GM13976 (cell line): Measurements from ENCODE around the gene AMPD1.

ENCODE experiments used
- DNase-seq: peaks from one replicate; pipeline ENCODE4 v3.0.0; 2012; ENCODE audit warnings: low spot score
- in situ Hi-C: fragments of 300-500 bp; cut with MboI; formaldehyde crosslinking; loops from one replicate; pipeline ENCODE4 v1.12.0; 2022; ENCODE audit warnings: low sequenced_read_pairs, mixed read lengths, inconsistent platforms; ENCODE audit not compliant: unreplicated experiment
- TF ChIP-seq, protein P1 (sequence below): IDR thresholded peaks from 2 replicates; pipeline ENCODE4 v1.5.1; 2012; ENCODE audit warnings: borderline replicate concordance, mild to moderate bottlenecking; ENCODE audit not compliant: insufficient read depth; ENCODE audit errors: extremely low read depth, missing control alignments, control extremely low read depth

AMPD1 gene

GRCh38 chr1:114671939-114672275 lies 23.4 kb downstream of the AMPD1 start:
- TF ChIP-seq, protein P1, sequence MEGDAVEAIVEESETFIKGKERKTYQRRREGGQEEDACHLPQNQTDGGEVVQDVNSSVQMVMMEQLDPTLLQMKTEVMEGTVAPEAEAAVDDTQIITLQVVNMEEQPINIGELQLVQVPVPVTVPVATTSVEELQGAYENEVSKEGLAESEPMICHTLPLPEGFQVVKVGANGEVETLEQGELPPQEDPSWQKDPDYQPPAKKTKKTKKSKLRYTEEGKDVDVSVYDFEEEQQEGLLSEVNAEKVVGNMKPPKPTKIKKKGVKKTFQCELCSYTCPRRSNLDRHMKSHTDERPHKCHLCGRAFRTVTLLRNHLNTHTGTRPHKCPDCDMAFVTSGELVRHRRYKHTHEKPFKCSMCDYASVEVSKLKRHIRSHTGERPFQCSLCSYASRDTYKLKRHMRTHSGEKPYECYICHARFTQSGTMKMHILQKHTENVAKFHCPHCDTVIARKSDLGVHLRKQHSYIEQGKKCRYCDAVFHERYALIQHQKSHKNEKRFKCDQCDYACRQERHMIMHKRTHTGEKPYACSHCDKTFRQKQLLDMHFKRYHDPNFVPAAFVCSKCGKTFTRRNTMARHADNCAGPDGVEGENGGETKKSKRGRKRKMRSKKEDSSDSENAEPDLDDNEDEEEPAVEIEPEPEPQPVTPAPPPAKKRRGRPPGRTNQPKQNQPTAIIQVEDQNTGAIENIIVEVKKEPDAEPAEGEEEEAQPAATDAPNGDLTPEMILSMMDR = no peak
- in situ Hi-C loops = no loop called here

DNA sequence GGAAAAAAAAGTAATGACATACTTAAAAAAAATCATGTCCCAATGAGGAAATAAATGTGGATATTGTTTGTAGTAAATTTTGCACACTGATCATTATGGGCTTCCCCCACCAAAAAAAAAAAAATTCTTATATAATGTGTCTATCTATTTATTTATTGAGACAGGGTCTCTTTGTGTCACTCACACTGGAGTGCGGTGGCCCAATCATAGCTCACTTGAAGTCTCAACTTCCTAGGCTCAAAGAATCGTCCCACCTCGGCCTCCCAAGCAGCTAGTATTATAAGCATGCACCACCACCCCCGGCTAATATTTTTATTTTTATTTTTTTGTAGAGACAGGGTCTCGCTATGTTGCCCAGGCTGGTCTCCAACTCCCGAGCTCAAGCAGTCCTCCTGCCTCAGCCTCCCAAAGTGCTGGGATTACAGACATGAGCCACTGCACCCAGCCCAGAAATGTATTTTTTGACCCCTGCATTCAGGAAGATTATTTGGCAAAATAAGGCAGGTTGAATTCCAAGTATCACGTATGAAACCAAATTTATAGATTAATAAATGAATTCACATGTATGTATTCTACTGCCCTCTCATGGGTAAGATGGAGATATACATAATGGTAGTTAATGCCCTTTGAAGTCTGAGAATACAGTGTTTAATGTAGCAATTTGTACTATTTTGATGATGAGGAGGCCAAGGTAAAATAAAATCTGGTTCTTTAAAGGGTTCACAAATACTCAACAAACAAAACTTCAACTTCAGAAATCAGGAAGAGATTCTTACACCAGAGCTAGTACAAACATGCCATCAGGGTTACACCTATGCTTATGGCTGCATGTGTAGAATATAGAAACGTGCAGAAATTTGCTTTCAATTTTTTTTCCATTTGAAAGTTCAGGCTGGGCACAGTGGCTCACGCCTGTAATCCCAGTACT lies 24.1 kb downstream of the AMPD1 start:
- TF ChIP-seq, protein P1 = no peak
- DNase-seq = peak; percentile 27
- in situ Hi-C loops = no loop called here

More at GRCh38 chr1:114671939-114672275, 23.4 kb downstream of the AMPD1 start:
- no peak for DNase-seq

GRCh38 chr1:114670083-114671010 lies 25.0 kb downstream of the AMPD1 start:
- peak; percentile 97 for DNase-seq
- in situ Hi-C loops = no loop called here
- TF ChIP-seq, protein P1 = no peak

- in situ Hi-C loops = no loop called here
- TF ChIP-seq, protein P1 = peak; percentile 11
- DNase-seq = no peak
Measured at GRCh38 chr1:114669562-114670082, 25.7 kb downstream of the AMPD1 start, which contains the start of gene DENND2C. Gene DENND2C, minus strand, starts transcription at chr1:114670049. Its CDS starts 44,065 bp downstream, at chr1:114625984.

DNA sequence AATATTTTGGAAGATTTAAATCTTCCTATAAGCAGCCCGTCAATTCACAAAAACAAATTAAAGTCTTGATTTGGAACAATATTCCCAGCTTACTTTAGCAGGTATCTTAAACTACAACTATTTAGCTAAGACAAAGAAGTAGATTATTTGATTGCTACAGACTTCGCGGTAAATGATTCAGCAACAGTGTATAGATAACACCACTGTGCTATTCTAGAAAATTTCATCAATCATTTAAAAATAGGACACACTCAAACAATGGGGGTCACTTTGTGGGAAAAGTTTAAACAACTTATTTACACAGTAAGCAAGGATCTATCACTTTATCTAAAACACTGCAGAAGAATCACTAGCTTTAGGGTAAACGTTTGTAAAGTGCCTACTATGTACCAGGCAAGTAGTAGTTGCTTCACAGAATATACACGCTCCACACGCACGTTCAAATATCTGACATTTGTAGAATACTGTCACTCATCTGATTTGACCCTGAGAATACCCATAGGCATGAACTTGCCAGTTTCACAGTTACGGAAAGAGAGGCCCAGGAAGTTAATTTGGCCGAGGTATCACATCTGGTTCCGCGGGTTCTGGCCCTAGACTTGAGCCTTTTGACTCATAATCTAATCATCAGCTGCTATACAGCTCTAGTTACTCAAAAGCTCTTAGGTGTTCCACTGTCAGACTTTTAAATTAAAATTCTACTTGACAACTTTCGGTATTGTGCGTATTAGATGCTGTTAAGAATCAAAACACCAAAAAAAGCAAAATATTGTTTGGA lies 26.4 kb downstream of the AMPD1 start:
- in situ Hi-C loops = no loop called here
- no peak for DNase-seq
- TF ChIP-seq, protein P1 = no peak
